GM18867 (cell line): Measurements from ENCODE around the gene MYO1D.
"Not testable (repeated sequence)": the region's sequence is repeated elsewhere in the genome, so short reads cannot be mapped to it uniquely, and the experiment has no call there.

Source experiments
- ATAC-seq: cut with Tn5 transposase; IDR thresholded peaks from one replicate; pipeline ENCODE4 v1.9.1; 2021; ENCODE audit warnings: mild to moderate bottlenecking, moderate library complexity; ENCODE audit not compliant: unreplicated experiment

MYO1D gene

DNA sequence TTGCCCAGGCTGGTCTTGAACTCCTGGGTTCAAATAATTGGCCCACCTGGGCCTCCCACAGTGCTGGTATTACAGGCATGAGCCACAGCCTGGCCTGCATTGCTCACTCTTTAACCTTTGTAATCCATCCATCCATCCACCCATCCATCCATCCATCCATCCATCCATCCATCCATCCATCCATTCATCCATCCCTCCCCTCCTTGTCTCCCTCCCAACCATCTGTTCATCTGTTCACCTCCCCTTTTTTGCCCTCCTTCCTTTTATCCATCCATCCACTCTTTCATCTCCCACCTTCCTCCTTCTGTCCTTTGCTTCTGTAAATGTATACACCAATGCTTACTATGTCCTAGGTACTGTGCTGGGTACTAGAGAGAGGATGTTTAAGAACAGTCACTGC, 324.6 kb downstream of the MYO1D start:
- ATAC-seq: no peak

GRCh38 chr17:32551186-32551955, 325.6 kb downstream of the MYO1D start:
- ATAC-seq: peak; percentile 62

DNA sequence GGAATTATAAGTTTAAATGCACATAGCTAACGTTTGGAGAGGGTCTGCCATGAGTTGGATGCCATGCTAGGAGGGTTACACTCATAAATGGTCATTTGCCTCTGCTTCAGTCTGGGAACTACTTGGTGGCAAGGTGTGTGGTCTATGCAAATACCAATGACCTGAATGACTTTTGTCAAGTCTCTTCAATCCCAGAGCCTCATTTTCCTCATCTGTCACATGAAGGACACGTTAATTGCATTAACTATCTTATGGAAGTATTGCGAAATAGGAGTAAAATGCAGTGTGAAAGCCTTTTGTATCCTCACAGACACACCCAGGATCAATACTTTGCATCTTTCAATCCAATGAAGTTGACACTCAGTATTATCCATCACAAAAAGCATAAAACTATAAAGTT, 327.4 kb downstream of the MYO1D start:
- ATAC-seq: no peak

GRCh38 chr17:32546031-32546444, 330.9 kb downstream of the MYO1D start:
- ATAC-seq: no peak

DNA sequence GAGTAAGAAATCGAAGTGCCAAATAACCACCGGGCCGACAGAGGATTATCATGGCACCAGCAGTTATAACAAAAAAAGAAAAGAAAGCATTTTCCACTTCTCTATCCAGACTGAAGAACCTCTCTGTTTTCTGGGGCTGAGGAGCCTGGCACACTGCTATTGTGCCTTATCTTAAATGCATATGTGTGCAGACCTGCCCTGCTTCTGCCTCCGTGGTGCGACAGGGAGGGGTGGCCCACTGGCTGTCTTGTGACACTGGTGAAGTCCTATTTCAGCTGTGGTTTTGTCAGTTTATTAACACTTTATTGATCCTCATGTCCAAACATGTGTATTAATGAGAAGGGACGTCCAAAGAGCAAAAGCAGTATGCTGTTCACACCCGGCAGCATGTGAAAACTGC, 334.7 kb downstream of the MYO1D start:
- no peak for ATAC-seq

DNA sequence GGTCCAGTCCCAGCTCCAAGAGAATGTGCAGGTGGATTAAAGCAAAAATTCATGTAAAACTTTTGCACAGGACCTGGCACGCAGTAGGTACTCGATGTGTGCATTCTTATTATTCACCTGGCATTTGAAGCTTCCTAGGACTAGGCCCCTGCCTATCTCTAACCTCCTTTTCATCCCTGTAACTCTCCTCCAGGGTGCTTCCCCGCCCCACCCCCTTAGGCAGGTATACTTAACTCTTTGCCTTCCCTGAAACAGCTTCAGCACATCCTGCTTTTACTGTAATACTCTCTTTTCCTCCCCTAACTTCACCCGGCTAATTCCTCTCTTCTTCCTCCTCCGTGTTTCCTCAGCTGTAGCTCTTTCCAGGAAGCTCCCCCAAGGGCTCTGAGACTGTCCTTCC, 335.3 kb downstream of the MYO1D start:
- no peak for ATAC-seq

DNA sequence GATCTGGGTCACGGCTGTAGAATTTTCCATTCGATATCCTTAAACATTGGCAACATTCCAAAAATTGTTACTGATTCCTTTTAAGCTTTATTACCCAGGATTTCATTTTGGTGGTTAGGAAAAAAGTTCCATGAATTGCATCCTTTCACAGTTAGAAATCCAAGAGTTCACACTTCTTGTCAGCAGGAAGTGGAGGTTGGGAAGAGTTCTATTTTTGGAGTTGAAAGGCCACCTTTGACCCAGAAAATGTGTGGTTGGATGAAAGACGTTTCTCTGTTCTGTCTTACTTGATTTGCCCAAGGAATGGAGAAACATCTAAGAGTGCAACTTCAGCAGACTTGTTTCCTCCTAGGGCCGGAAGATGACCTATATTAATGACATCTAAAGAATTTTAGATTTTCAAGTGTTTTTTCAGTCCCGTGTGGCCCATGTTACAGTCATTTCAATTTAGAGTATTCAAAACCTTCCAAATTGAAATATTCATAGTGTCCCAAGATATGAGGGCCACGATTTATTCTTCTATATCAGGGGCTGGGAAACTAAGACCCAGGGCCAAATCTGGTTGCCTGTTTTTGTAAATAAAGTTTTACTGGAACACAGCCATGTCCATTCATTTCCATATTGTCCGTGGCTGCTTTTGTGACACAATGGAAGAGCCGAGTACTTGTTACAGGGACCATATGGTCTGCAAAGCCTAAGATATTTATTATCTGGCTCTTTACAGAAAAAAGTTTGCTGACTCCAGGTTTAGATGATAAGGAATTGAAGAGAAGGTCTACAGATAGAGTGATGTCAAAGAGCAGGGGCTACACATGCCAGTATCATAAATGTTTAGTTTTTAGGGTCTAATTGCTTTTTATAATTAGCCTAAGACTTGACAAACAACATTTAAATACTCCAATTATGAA, 339.9 kb downstream of the MYO1D start:
- ATAC-seq: no peak

- no peak for ATAC-seq
Measured at GRCh38 chr17:32533296-32533695, 343.6 kb downstream of the MYO1D start.

DNA sequence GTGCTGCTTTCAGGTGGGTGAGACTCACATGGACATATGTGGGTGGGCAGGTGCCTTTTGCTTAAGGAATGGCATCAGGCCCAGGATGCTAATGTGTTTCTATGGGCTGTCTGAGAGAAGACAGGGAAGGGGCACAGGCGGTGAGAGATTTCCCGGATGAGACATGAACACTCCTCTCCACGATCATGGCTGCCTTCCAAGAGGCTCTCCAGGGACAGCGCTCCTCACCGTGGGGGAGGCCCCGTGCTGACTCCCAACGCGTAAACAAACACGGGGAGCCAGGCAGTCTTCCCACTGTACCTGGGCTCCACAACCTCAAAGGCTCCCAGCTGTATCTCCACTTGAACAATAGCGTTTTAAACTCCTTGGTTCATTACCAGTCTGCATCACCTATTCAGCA, 347.3 kb downstream of the MYO1D start:
- ATAC-seq: no peak

DNA sequence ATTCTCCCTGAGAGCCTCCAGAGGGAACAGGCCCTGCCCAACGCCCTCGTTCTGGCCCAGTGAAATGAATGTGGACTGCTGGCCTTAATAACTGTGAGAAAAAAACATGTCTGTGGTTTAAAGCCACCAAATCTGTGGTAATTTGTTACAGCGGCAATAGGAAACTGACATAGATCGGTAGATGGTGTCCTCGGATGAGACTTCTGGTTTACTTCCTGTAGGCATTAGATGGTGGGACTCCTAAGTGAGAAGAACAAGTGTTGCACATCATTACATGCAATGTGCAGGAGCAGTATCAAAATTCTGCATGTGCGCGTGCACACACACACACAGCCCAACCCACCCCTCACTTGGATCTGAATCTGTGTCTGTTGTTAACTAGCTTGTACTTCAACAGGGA, 348.1 kb downstream of the MYO1D start:
- no peak for ATAC-seq

DNA sequence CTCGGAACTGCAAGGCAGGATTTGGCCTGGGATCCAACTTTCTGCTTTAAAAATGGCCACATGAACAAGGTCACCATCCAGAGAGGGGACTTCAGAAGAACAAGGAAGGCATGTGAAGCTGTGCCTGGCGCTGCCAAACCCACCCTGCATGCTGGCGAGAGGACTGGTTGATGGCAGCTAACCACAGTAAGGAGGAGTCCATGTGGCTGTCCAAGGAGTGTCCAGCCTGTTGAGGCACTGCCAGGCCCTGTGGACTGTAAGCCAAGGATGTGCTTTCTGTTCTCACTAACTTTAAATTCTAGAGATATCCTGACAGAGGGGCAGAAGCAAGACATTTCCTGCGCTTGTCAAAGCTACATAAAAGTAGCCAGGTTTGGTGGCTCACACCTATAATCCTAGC, 349.8 kb downstream of the MYO1D start:
- no peak for ATAC-seq

DNA sequence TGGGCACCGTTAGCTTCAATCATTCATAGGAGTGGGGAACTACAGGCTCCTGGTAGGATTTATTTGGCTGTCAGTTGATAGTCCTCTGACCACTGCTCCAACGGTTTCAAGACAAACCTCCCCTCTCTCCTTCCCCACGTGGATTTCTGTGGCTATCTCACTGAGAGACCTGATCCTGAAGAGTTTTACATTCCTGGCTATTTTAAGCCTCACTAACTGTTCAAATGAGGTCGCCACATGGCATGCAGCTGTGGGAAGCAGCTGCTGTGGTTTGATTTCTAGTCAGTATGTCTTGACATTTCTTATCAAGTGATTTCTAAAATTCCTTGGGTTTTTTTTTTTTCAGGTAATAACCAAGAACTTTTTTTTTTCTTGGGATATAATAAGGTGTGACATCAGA, 351.8 kb downstream of the MYO1D start:
- no peak for ATAC-seq

GRCh38 chr17:32524553-32524880, 352.4 kb downstream of the MYO1D start:
- not testable (repeated sequence) for ATAC-seq

GRCh38 chr17:32523827-32524552, 352.9 kb downstream of the MYO1D start:
- peak; percentile 51 for ATAC-seq

GRCh38 chr17:32523017-32523680, 353.8 kb downstream of the MYO1D start:
- ATAC-seq: peak; percentile 67

DNA sequence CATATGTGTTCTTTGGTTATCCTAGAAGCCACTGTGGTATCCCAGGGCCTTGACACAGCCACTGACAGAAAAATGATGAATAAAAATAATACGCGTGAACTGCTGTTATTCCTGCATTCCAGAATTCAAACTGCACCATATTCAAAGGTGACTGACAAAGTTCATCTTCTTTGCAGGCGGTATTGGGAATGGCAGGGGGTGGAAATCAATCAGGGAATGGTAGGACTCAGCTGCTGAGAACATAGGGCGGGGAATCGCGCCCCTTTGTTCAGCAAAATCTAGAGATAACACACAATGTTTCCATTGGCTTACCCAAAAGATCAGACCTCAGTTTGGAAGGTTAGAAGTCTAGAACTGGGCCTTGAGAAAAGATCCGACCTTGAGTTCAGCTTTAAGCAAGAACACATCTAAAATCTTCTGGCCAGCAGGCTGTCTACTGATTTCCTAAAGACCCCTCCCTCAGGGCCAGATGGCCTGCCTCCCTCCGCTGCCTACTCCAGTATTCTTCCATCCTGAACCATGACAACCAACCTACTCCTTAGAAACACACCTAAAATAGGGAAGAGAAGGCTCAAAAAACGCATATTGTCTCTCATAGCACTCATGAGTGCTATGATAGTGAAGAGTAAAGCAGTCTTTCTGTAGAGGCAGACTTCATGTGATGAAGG, 356.1 kb downstream of the MYO1D start:
- ATAC-seq: no peak

GRCh38 chr17:32520104-32520701, 356.7 kb downstream of the MYO1D start:
- ATAC-seq: no peak

- no peak for ATAC-seq
Measured at GRCh38 chr17:32519228-32520103, 357.5 kb downstream of the MYO1D start.

DNA sequence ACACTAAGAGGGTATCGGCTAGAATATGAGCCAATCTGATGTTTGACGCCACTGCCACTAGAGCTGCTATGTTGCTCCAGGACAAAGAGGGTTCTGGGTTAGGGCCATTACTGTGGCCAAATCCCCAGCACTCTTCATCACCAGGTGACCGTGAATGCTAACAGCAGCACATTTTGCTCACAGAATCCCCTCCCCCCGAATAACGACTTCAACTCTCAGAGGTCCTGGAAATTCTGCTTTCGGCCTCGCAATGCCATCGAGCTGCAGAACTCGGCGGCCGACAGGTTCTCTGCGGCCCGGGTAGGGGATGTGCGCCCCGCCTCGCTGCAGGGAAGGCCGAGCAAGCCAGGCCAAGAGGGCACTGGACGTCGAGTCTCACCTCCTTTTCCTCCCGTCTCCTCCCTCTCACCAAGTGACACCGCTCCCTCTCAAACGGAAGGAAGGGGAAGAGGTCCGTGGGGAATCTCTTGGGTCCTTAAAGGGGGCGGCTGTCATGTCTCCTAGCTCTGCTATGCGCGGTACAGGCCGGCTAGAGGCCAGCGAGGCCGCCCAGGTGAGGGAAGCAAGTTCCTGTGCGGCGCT, 358.2 kb downstream of the MYO1D start:
- ATAC-seq: no peak
